Measurements from ENCODE around the gene FGG. TPM values are rescaled to one million over a fixed set of nuclear protein-coding genes. Genes with fewer than 3 reads are reported as not detected.
A peak's percentile ranks its signal among the peaks of the same experiment; 100 is the strongest.

Gene FGG
- total RNA-seq: not detected in 2 replicates

DNA sequence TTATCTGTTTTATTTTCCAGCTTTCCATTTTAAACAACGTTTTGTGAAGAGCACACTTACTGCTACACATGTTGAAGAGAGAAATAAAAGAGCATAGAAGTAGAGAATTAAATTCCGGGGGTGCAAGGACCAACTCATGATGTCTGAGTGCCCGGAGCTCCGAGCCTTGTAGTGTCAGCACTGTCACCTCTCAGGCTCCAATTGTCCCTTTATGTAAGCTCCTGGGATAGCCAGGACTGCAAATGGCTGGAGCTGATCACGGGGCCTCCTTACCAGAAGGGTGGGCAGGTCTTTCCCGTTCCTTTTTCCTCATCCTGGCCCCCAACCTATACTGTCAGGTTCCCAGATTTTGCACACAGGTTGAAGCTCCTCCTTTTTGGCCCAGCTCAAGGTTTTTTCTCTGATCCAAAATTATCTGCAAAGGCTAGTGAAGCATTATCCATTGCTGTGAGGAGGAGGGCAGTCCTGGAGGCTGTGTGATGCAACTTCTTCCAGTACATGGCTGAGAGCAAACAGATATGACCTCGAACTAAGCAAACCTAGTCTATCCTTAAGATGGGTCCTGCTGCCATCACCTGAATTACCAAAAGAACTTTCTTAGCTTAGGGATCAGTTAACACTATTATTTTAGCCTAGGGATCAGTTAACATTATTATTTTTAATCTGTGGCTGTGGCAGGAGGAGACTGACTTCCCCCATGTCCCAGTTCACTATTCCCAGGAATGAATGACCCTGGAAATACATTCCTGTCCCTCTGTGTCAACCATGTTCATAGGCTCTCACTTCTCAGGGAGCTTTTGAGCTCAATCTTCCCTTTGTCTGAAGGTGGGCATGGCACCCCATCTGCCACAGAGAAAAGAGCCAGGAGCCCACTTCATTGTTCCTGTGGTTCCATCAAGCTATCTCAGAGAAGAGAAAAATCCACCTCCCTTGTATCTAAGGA, at the start of gene FGG:
FGG (minus strand) TSS at position 185 of the 943 bp plus-strand sequence; CDS start at position 138, 47 bp downstream.
- Mint-ChIP-seq H3K4me3 (ENCODE audit: low read depth) (no peak within 1 kb of the TSS), H3K36me3 (ENCODE audit: low read depth) (no peaks in the 10 kb centered on the region), H3K4me1 (ENCODE audit: low read depth) (peaks cover 8% of the 10 kb centered on the region), H3K27ac (no peak within 1 kb of the TSS), H3K27me3 (ENCODE audit: low read depth) (peaks cover 27% of the 10 kb centered on the region), H3K9me3 (no peaks in the 10 kb centered on the region)
- intact Hi-C loops (cut with micrococcal nuclease): loop anchor here (10.0 kb wide), 1 partner anchor 278 kb away; no protein-coding TSS in a partner anchor
- no peak for DNase-seq (ENCODE audit: low spot score)

DNA sequence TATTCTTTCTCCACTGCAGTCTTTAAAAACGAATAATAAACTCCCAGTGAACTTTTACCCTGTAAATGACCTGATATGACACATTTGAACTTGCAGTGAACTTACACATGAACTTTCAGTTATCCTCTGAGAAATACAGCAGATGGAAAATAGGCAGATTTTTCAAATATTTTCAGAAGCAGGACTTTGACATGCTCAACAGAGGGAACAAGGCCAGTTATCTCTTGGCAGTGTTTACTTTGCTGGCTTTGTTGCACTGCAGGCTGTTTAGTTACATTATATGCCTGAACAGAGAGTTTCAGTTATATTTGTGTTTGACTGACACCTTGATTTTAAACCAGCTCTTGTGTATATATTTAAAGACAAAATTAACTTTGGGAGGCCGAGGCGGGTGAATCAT, 47.6 kb upstream of the FGG start:
- no peak for DNase-seq (ENCODE audit: low spot score)
- Mint-ChIP-seq H3K27me3 (ENCODE audit: low read depth) (no peaks in the 10 kb centered on the region), H3K9me3 (no peaks in the 10 kb centered on the region), H3K4me1 (ENCODE audit: low read depth) (no peaks in the 10 kb centered on the region), H3K36me3 (ENCODE audit: low read depth) (no peaks in the 10 kb centered on the region), H3K27ac (no peak overlapping the region), H3K4me3 (ENCODE audit: low read depth) (no peak overlapping the region)
- intact Hi-C loops (cut with micrococcal nuclease): no loop called here

DNA sequence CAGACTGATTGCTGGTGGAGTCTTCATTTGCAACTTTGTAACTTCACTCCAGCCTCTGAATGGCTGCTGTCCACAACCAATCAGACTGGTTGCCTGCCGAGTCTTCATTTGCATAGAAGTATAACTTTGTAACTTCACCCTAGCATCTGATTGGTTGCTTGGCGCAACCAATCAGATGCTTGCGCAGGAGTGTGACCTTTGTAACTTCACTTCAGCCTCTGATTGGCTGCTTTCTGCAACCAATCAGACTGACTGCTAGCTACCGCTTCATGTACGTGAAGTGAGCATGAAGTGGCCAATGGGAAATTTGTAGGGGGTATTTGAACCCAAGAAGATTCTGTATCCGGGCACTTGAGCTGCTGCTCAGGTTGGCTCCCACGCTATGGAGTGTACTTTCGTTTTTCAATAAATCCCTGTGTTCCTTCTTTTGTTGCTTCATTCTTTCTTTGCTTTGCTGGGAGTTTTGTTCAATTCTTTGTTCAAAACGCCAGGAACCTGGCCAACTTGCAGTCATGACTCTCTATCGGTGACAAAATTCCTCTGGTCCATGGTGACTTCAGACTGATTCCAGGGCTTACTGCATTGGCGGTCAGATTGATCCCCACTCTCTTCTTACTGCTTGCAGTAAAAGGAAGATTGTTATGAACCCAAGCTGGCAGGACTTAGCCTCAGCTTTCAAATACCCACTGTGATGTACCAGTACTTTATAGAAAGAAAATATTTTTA, 46.4 kb upstream of the FGG start:
- Mint-ChIP-seq H3K36me3 (ENCODE audit: low read depth) (no peaks in the 10 kb centered on the region), H3K9me3 (no peaks in the 10 kb centered on the region), H3K27me3 (ENCODE audit: low read depth) (no peaks in the 10 kb centered on the region), H3K27ac (no peak overlapping the region), H3K4me3 (ENCODE audit: low read depth) (no peak overlapping the region), H3K4me1 (ENCODE audit: low read depth) (no peaks in the 10 kb centered on the region)
- DNase-seq (ENCODE audit: low spot score): no peak
- intact Hi-C loops (cut with micrococcal nuclease): no loop called here

DNA sequence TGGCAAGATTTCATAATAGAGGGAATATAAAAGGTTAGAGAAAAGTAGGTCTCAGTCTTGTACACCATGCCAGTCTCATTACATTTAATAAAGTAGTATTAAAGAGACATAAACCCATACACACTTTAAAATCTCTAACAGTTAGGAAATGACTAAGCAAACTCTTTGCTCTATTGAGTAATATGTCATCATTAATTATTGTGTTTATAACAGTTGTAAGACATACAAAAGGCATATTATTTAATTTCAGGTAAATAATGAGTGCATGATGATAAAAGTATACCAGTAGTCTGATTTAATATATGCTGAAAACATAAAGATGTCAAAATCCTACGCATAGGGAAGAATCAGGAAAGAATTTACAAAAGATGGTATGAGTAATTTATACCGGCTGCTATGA, 31.0 kb upstream of the FGG start:
- Mint-ChIP-seq H3K27me3 (ENCODE audit: low read depth) (peaks cover 7% of the 10 kb centered on the region), H3K4me1 (ENCODE audit: low read depth) (no peaks in the 10 kb centered on the region), H3K9me3 (no peaks in the 10 kb centered on the region), H3K36me3 (ENCODE audit: low read depth) (no peaks in the 10 kb centered on the region), H3K27ac (no peak overlapping the region), H3K4me3 (ENCODE audit: low read depth) (no peak overlapping the region)
- intact Hi-C loops (cut with micrococcal nuclease): no loop called here
- DNase-seq (ENCODE audit: low spot score): no peak

DNA sequence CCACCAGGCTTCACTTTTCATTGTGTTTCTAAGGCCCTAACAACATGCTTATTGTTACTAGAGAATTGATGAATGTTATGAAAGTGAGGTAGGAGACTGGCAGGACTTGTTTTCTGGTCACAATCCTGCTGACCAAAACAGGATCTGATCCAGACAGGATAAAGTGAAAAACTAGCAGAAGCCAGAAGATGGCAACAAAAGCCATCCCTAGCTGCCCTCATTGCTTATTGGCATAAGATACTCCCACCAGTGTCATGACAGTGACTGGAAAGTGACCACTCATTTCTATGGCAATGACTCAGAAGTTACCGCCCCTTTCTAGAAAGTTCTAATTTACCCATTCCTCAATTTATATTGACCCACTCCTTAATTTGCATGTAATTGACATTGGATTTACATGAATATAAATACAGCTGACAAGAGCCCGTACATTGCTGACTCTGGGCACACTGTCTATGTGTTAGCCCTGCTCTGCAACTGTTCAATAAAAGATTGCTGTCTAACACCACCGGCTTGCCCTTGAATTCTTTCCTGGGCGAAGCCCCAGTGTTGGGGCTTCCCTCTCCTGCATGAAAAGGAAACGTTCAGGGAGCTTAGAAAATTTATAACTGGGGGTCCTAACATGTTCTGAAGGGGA, 30.0 kb upstream of the FGG start:
- peaks cover 7% of the 10 kb centered on the region for H3K27me3 Mint-ChIP-seq (ENCODE audit: low read depth)
- no peak overlapping the region for H3K4me3 Mint-ChIP-seq (ENCODE audit: low read depth)
- H3K36me3 Mint-ChIP-seq (ENCODE audit: low read depth): no peaks in the 10 kb centered on the region
- no peaks in the 10 kb centered on the region for H3K9me3 Mint-ChIP-seq
- no peaks in the 10 kb centered on the region for H3K4me1 Mint-ChIP-seq (ENCODE audit: low read depth)
- intact Hi-C loops (cut with micrococcal nuclease): no loop called here
- H3K27ac Mint-ChIP-seq: no peak overlapping the region
- DNase-seq (ENCODE audit: low spot score): no peak

DNA sequence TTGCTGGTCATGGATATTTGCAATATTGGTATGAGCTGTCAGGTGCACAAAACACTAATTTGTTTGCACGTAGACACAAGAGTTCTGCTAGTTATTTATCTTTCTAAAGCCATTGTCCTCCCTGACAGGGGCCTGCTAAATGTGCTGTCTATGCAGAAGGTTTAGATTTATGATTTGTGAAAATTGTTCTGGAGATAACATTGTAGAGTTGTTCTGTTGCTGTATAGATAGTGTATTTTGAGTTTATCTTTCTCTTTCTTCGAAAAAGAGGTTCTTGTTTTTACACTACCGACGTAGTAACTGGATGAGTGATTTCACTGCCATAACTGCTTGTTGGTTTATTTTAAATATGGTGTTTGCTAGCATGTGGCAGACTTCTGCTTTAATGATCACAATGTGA, 28.5 kb upstream of the FGG start:
- no peaks in the 10 kb centered on the region for H3K9me3 Mint-ChIP-seq
- peaks cover 9% of the 10 kb centered on the region for H3K27me3 Mint-ChIP-seq (ENCODE audit: low read depth)
- no peak overlapping the region for H3K4me3 Mint-ChIP-seq (ENCODE audit: low read depth)
- DNase-seq (ENCODE audit: low spot score): no peak
- intact Hi-C loops (cut with micrococcal nuclease): no loop called here
- H3K27ac Mint-ChIP-seq: no peak overlapping the region
- no peaks in the 10 kb centered on the region for H3K4me1 Mint-ChIP-seq (ENCODE audit: low read depth)
- no peaks in the 10 kb centered on the region for H3K36me3 Mint-ChIP-seq (ENCODE audit: low read depth)

DNA sequence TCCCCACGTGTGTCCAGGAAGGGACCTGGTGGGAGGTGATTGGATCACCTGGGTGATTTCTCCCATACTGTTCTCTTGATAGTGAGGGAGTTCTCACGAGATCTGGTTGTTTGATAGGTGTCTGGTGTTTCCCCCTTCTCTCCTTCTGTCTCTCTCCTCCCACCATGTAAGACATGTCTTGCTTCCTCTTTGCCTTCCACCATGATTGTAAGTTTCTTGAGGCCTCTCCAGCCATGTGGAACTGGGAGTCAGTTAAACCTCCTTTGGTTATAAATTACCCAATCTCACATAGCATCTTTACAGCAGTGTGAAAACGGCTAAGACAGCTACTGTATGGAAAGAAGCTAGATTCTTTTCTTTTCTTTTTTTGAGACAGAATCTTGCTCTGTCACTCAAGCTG, 21.6 kb upstream of the FGG start:
- Mint-ChIP-seq H3K9me3 (no peaks in the 10 kb centered on the region), H3K36me3 (ENCODE audit: low read depth) (no peaks in the 10 kb centered on the region), H3K4me3 (ENCODE audit: low read depth) (no peak overlapping the region), H3K27ac (no peak overlapping the region), H3K27me3 (ENCODE audit: low read depth) (peaks cover 17% of the 10 kb centered on the region), H3K4me1 (ENCODE audit: low read depth) (no peaks in the 10 kb centered on the region)
- DNase-seq (ENCODE audit: low spot score): no peak
- intact Hi-C loops (cut with micrococcal nuclease): no loop called here

DNA sequence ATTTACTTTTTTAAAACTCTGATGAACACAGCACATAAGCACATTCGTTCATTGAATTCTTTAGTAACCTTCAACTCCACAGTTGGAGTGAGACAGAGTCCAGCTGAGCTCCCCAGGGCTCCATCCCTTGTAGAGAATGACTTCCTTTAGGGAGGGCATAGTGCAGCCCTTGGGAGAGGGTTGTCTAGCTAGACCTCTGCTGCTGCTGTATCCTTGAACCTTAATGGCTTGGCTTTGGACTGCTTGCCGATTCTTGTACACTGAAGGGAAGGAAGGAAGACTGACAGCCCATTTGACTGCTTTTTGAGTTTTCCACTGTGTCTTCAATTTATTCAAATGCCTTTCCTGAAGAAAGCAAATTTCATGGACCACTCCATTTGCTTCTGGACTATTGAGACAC, 19.4 kb upstream of the FGG start:
- no peak overlapping the region for H3K27ac Mint-ChIP-seq
- H3K4me1 Mint-ChIP-seq (ENCODE audit: low read depth): no peaks in the 10 kb centered on the region
- intact Hi-C loops (cut with micrococcal nuclease): no loop called here
- peaks cover 14% of the 10 kb centered on the region for H3K27me3 Mint-ChIP-seq (ENCODE audit: low read depth)
- no peak overlapping the region for H3K4me3 Mint-ChIP-seq (ENCODE audit: low read depth)
- H3K36me3 Mint-ChIP-seq (ENCODE audit: low read depth): no peaks in the 10 kb centered on the region
- DNase-seq (ENCODE audit: low spot score): no peak
- H3K9me3 Mint-ChIP-seq: no peaks in the 10 kb centered on the region

DNA sequence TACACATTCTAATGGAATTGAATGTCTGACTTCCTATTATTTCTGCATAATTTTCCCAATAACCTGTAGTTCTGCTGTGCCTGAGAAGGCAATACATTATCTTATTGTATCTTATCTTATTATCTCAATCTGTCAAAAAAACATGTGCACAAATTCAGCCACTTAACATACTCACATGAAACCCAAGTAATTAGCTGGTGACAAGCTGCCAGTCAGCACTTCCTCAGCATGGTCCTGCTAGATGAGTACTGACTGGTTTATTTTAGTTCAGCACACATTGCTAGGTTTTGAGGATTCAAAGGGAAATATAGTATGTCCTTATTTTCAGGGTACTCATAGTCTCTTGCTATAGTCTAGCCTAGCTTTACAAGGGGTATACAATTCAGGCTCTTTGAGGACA, 17.9 kb upstream of the FGG start:
- no peaks in the 10 kb centered on the region for H3K36me3 Mint-ChIP-seq (ENCODE audit: low read depth)
- no peaks in the 10 kb centered on the region for H3K4me1 Mint-ChIP-seq (ENCODE audit: low read depth)
- no peak for DNase-seq (ENCODE audit: low spot score)
- no peak overlapping the region for H3K27ac Mint-ChIP-seq
- H3K4me3 Mint-ChIP-seq (ENCODE audit: low read depth): no peak overlapping the region
- peaks cover 22% of the 10 kb centered on the region for H3K27me3 Mint-ChIP-seq (ENCODE audit: low read depth)
- intact Hi-C loops (cut with micrococcal nuclease): no loop called here
- no peaks in the 10 kb centered on the region for H3K9me3 Mint-ChIP-seq

DNA sequence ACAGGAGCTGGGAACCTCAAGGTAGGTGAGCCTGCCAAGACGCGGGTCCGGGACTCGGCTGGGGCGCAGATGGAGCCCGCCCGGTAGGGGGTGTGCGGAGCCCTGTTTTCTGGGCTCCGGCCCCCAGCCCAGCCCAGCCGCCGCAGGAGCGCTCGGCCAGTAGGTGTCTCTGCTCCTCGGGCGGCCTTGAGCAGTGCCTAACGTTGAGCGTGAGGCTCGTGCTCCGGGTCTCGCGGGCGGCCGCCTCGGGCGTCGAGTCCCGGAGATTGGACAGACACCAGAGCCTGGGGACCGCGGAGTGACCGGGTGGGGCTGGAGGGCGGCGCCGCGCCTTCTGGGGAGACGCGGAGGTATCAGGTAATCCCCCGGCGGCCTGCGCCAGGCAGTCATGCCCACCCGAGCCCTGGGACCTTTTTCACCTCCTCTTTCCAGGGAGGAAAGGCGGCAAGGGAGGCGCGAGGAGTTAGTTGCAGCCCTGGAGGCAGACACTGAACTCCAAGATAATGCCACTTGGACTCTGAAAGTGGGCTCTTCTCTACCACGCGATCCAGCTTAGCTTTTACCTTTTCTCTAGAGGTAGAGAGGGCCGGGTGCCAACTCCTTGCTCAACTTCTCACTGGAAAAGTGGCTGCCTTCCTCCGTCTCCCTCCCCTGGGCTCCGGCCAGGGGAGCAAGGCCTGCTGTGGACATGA, 14.5 kb upstream of the FGG start:
- H3K27me3 Mint-ChIP-seq (ENCODE audit: low read depth): peaks cover 21% of the 10 kb centered on the region
- H3K4me3 Mint-ChIP-seq (ENCODE audit: low read depth): no peak overlapping the region
- H3K36me3 Mint-ChIP-seq (ENCODE audit: low read depth): no peaks in the 10 kb centered on the region
- no peaks in the 10 kb centered on the region for H3K4me1 Mint-ChIP-seq (ENCODE audit: low read depth)
- peak; percentile 24 for DNase-seq (ENCODE audit: low spot score)
- H3K27ac Mint-ChIP-seq: no peak overlapping the region
- H3K9me3 Mint-ChIP-seq: no peaks in the 10 kb centered on the region
- intact Hi-C loops (cut with micrococcal nuclease): no loop called here

DNA sequence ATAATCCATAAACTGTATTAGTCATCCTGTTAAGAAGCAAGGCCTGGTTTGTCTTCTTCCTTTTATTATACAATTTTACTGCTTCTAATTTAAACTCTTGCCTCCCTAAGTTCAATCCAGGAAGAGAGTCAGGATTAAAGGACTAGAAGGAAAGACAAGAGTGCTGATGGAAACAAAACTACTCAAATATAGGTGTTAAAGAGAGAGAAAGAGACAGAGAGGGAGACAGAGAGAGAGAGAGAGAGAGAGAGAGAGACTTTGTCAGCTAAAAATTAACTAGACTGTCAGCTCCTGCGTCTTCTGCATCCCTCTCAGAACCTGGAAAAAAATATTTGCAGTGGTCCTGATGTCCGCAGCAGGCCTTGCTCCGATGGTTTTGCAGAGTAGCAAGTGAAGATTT, 13.5 kb upstream of the FGG start:
- no peaks in the 10 kb centered on the region for H3K4me1 Mint-ChIP-seq (ENCODE audit: low read depth)
- H3K27ac Mint-ChIP-seq: no peak overlapping the region
- H3K36me3 Mint-ChIP-seq (ENCODE audit: low read depth): no peaks in the 10 kb centered on the region
- H3K9me3 Mint-ChIP-seq: no peaks in the 10 kb centered on the region
- no peak for DNase-seq (ENCODE audit: low spot score)
- intact Hi-C loops (cut with micrococcal nuclease): no loop called here
- H3K4me3 Mint-ChIP-seq (ENCODE audit: low read depth): no peak overlapping the region
- H3K27me3 Mint-ChIP-seq (ENCODE audit: low read depth): peaks cover 25% of the 10 kb centered on the region

DNA sequence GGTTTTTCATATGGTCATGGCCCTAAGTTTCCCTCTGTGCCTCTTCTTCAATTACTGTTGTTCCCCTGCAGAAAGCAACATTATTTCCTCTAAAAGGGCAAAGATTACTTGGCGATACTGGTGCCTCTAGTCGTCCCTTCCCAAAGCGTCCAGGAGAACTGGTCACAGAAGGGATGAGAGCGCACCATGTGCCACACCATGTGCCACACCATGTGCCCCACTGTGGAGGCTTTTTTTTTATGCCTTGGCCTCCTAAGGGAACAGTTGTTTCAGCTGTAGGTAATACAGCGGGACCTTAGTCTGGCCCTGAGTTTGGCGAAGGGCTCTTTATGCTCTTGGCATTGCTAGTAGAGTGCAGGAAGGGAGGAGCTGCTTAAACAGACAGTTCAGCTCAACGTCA, 11.5 kb upstream of the FGG start:
- intact Hi-C loops (cut with micrococcal nuclease): no loop called here
- H3K4me3 Mint-ChIP-seq (ENCODE audit: low read depth): no peak overlapping the region
- H3K36me3 Mint-ChIP-seq (ENCODE audit: low read depth): no peaks in the 10 kb centered on the region
- DNase-seq (ENCODE audit: low spot score): no peak
- no peaks in the 10 kb centered on the region for H3K4me1 Mint-ChIP-seq (ENCODE audit: low read depth)
- no peak overlapping the region for H3K27ac Mint-ChIP-seq
- peaks cover 16% of the 10 kb centered on the region for H3K27me3 Mint-ChIP-seq (ENCODE audit: low read depth)
- H3K9me3 Mint-ChIP-seq: no peaks in the 10 kb centered on the region

Measured in activated T-helper 2 cell treated with anti-CD3 and anti-CD28 coated beads, Interferon-gamma antibody, Interleukin-2, Interleukin-4, amounts not matched to agents 10 μg/mL and 5 μg/mL and 100 μg/mL, durations not matched to agents 14 hours and 24 hours and 36 hours (primary cell).